ENCODE results near the gene MAGED1. TPM values are rescaled to one million over a fixed set of nuclear protein-coding genes. Genes with fewer than 3 reads are reported as not detected.

MAGED1 gene
- polyA plus RNA-seq, 1 of the 3 experiments (the other 2 are of a cell fraction) = 184 TPM

- no peaks in the 10 kb centered on the region for H4K20me1 ChIP-seq (ENCODE audit: insufficient read depth)
- 73% methylated on average over 3 of the region's 3 CpGs for WGBS (ENCODE audit: low lambda C conversion rate)
Observed at GRCh38 chrX:51852621-51853020, 40.8 kb upstream of the MAGED1 start.

DNA sequence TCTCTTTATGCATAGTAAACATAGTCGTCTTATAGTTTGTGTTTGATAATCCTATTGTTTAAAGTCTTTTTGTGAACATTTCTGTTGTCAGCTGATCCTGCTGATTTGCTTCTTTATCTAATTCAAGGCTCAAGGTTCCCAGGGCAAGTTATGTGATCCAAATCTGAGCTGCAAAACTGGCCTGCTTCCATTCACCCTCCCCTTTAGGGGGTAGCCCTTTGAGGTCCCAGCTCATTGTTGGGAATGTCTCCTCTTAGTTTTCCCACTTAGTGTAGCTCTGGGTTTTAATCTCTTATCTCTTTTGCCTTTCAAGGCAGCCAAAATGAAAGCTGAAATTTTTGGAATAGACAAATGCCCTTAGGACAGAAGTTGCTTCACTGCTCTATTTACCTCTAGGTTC lies 40.2 kb upstream of the MAGED1 start:
- TF ChIP-seq MEF2A (IDR thresholded peaks at IDR 0.05; ENCODE audit: borderline replicate concordance, low read depth) = no peak
- TF ChIP-seq GATA2 (CRISPR knock-in tag; IDR thresholded peaks at IDR 0.05) = no peak
- TF ChIP-seq, protein P1, sequence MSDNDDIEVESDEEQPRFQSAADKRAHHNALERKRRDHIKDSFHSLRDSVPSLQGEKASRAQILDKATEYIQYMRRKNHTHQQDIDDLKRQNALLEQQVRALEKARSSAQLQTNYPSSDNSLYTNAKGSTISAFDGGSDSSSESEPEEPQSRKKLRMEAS (IDR thresholded peaks at IDR 0.05; ENCODE audit: low read depth) = no peak
- ChIA-PET CTCF (interaction anchor here (0.6 kb wide), 1 partner anchor 29 kb away, joined by 3 read pairs; no protein-coding TSS in a partner anchor), POLR2A (interaction anchor here (1.6 kb wide), 1 partner anchor 41 kb away, joined by 4 read pairs; the partner anchor contains the start of gene MAGED1)
- H3K36me3 ChIP-seq (replicated peaks in 1 of 2; ENCODE audit: control insufficient read depth in 1 of 2, insufficient read depth in 2 of 2, low read length in 1 of 2) = peaks cover 10 to 12% of the 10 kb centered on the region in 2 experiments
- no peak overlapping the region for H2AFZ ChIP-seq (ENCODE audit: low read depth)
- no peaks in the 10 kb centered on the region for H4K20me1 ChIP-seq (ENCODE audit: insufficient read depth)
- H3K9me3 ChIP-seq = no peaks in the 10 kb centered on the region
- no peak overlapping the region for H3K4me3 ChIP-seq (ENCODE audit: low read depth in 2 of 2, low read length in 1 of 2)
- H3F3A ChIP-seq (replicated peaks; ENCODE audit: insufficient read depth) = peaks cover 3% of the 10 kb centered on the region
- no peak for DNase-seq
- H3K4me2 ChIP-seq = no peak overlapping the region
- H3K9ac ChIP-seq = no peak overlapping the region
- no peaks in the 10 kb centered on the region; a peak in 2 of 4 replicates for H3K4me1 ChIP-seq (ENCODE audit: control insufficient read depth in 1 of 2, insufficient read depth in 2 of 2, low read depth in 1 of 2, low read length in 1 of 2)
- H3K27me3 ChIP-seq (ENCODE audit: insufficient read depth) = no peaks in the 10 kb centered on the region
- no peaks in the 10 kb centered on the region for H3K9me2 ChIP-seq
- WGBS (ENCODE audit: low lambda C conversion rate) = 57% methylated on average over 1 of the region's 1 CpG
- H3K79me2 ChIP-seq (ENCODE audit: insufficient read depth) = 0 out of 2 replicates have a peak, but pooled peaks cover 4% of the 10 kb centered on the region
- no peak overlapping the region for H3K27ac ChIP-seq (ENCODE audit: low read depth in 2 of 2, low read length in 1 of 2)

More at GRCh38 chrX:51852621-51853020, 40.8 kb upstream of the MAGED1 start:
- Histone ChIP-seq H3K4me2 (no peak overlapping the region), H2AFZ (ENCODE audit: low read depth) (no peak overlapping the region), H3F3A (replicated peaks; ENCODE audit: insufficient read depth) (peaks cover 3% of the 10 kb centered on the region), H3K9ac (no peak overlapping the region), H3K27ac (ENCODE audit: low read depth in 2 of 2, low read length in 1 of 2) (no peak overlapping the region), H3K4me1 (ENCODE audit: control insufficient read depth in 1 of 2, insufficient read depth in 2 of 2, low read depth in 1 of 2, low read length in 1 of 2) (no peaks in the 10 kb centered on the region; a peak in 2 of 4 replicates), H3K27me3 (ENCODE audit: insufficient read depth) (no peaks in the 10 kb centered on the region), H3K79me2 (ENCODE audit: insufficient read depth) (0 out of 2 replicates have a peak, but pooled peaks cover 4% of the 10 kb centered on the region), H3K9me2 (no peaks in the 10 kb centered on the region), H3K9me3 (no peaks in the 10 kb centered on the region), H3K36me3 (replicated peaks in 1 of 2; ENCODE audit: control insufficient read depth in 1 of 2, insufficient read depth in 2 of 2, low read length in 1 of 2) (peaks cover 10 to 12% of the 10 kb centered on the region in 2 experiments), H3K4me3 (ENCODE audit: low read depth in 2 of 2, low read length in 1 of 2) (no peak overlapping the region)
- DNase-seq = no peak
- CTCF ChIA-PET = no interaction called here
- TF ChIP-seq POLR2AphosphoS5 (IDR thresholded peaks at IDR 0.05; ENCODE audit: low read depth, low read length) (no peak), RAD21 (IDR thresholded peaks at IDR 0.05; ENCODE audit: low read length) (no peak), GATA2 (CRISPR knock-in tag; IDR thresholded peaks at IDR 0.05) (no peak), MXI1 (IDR thresholded peaks at IDR 0.05; ENCODE audit: low read depth, low read length) (no peak), JUND (IDR thresholded peaks at IDR 0.05) (no peak), IRF3 (IDR thresholded peaks at IDR 0.05; ENCODE audit: low read depth, low read length) (no peak), TAF1 (IDR thresholded peaks at IDR 0.05; ENCODE audit: borderline replicate concordance, low read depth, low read length) (no peak), FOSL2 (IDR thresholded peaks at IDR 0.05; ENCODE audit: borderline replicate concordance, low read depth) (no peak), SIN3A (IDR thresholded peaks at IDR 0.05; ENCODE audit: borderline replicate concordance, low read depth, low read length) (no peak), TCF12 (IDR thresholded peaks at IDR 0.05) (no peak)
- TF ChIP-seq, protein P2, sequence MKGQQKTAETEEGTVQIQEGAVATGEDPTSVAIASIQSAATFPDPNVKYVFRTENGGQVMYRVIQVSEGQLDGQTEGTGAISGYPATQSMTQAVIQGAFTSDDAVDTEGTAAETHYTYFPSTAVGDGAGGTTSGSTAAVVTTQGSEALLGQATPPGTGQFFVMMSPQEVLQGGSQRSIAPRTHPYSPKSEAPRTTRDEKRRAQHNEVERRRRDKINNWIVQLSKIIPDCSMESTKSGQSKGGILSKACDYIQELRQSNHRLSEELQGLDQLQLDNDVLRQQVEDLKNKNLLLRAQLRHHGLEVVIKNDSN (IDR thresholded peaks at IDR 0.05; ENCODE audit: borderline replicate concordance, low read depth) = no peak
- TF ChIP-seq, protein P1 (IDR thresholded peaks at IDR 0.05; ENCODE audit: low read depth) = no peak
- POLR2A ChIA-PET = interaction anchor here (1.6 kb wide), 1 partner anchor 41 kb away, joined by 4 read pairs; the partner anchor contains the start of gene MAGED1

Data from SK-N-SH (cell line).